ENCODE results near the gene KCNQ4. TPM values are rescaled to one million over a fixed set of nuclear protein-coding genes. Genes with fewer than 3 reads are reported as not detected.

The KCNQ4 gene
- total and polyA plus RNA-seq, 12 donors, result 1.0 to 3.4 (median 2.1) TPM

DNA sequence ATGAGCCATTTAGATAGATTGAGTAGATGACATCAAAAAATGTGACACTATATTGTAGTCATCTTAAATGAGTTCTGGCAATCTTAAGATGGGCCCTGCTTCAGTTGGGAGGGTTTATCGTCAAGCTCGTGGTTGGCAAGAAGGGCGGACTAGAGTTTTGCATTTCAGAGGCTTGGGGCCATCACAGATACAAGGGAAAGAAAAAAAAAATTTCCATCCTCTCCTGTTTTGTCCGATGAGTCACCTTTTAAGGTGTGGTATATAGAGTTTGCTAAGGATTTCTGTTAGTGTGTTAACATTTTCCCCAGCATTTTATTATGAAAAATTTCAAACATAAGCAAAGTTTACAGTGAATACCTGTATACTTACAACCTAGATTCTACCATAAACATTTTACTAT lies 31.8 kb upstream of the KCNQ4 start:
- Histone ChIP-seq H3K36me3 (peaks cover 0 to 100% (median 59%) of the 10 kb centered on the region in 9 donors), H3K27ac (no peak overlapping the region), H3K4me3 (no peak overlapping the region), H3K9me3 (no peaks in the 10 kb centered on the region), H3K27me3 (no peaks in the 10 kb centered on the region), H3K4me1 (peaks cover 0 to 41% (median 14%) of the 10 kb centered on the region in 9 donors)
- intact Hi-C loops (cut with DNase I), result no loop called here
- 70 to 84% methylated on average over 4 of the region's 4 CpGs for WGBS, 2 donors
- ATAC-seq (no peak), DNase-seq (no peak)
- TF ChIP-seq, protein P1, sequence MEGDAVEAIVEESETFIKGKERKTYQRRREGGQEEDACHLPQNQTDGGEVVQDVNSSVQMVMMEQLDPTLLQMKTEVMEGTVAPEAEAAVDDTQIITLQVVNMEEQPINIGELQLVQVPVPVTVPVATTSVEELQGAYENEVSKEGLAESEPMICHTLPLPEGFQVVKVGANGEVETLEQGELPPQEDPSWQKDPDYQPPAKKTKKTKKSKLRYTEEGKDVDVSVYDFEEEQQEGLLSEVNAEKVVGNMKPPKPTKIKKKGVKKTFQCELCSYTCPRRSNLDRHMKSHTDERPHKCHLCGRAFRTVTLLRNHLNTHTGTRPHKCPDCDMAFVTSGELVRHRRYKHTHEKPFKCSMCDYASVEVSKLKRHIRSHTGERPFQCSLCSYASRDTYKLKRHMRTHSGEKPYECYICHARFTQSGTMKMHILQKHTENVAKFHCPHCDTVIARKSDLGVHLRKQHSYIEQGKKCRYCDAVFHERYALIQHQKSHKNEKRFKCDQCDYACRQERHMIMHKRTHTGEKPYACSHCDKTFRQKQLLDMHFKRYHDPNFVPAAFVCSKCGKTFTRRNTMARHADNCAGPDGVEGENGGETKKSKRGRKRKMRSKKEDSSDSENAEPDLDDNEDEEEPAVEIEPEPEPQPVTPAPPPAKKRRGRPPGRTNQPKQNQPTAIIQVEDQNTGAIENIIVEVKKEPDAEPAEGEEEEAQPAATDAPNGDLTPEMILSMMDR (IDR thresholded peaks at IDR 0.05), result no peak

DNA sequence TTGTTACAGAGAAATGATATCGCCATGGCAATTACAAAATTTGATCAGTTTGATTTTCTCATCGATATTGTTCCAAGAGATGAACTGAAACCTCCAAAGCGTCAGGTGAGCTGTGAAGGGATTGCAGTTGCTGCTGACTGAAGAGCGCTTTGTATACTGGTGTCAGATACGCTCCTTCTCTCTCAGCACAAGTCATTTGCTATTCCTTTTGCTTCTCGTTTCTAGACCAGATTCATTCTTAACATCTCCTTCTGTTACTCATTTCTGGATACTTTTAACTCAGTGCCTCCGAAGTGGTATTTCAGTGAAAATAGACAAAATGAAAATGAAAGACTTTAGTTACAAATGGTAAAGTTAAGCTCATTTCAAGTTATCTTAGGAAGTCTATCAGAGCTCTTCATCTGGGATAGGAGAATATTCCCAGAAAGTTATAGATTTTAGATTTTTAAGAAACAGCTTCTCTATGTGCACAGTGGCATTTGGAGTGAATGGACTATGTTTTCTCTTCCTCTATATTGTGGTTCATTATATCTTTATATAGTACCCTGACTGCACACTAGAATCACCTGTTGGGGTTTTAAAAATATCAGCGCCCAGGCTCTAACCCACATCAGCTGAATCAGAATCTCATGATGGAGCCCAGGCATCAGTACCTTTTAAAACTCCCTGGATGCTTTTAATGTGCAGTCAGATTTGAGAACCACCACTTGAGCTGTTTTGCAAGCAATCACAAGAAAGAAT lies 30.3 kb upstream of the KCNQ4 start:
- Histone ChIP-seq H3K4me3 (no peak overlapping the region), H3K36me3 (peaks cover 0 to 100% (median 72%) of the 10 kb centered on the region in 9 donors), H3K9me3 (no peaks in the 10 kb centered on the region), H3K4me1 (peaks cover 0 to 38% (median 13%) of the 10 kb centered on the region in 9 donors), H3K27me3 (no peaks in the 10 kb centered on the region), H3K27ac (no peak overlapping the region)
- intact Hi-C loops (cut with DNase I), result no loop called here
- TF ChIP-seq, protein P1 (IDR thresholded peaks at IDR 0.05), result no peak
- DNase-seq, result no peak
- 90 to 91% methylated on average over 8 of the region's 8 CpGs for WGBS, 2 donors
- no peak for ATAC-seq

DNA sequence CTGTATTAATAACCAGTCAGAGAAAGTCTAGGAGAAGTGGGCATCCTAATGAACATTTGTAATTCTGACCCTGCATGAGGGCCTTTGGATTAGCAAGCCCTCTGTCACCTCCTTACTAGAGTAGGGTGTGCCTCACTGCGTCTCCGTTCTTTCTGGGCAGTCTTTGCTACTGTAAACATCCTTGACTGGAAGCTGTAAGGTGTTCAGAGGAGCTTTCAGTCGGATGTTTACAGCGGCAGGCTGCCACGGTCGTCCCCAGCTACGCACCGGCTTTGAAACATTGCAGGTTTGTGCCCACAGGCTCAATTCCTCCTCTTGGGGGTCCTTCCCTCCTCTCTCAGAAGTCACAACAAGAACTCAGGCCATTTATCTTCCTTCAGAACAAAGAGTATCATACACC lies 29.4 kb upstream of the KCNQ4 start:
- no peak overlapping the region for H3K4me3 ChIP-seq
- no peaks in the 10 kb centered on the region for H3K27me3 ChIP-seq
- peak overlapping the region in 1 of 10 donors; percentile 48 for H3K27ac ChIP-seq
- WGBS, 2 donors, result 86 to 91% methylated on average over 8 of the region's 8 CpGs
- H3K36me3 ChIP-seq, result peaks cover 0 to 100% (median 73%) of the 10 kb centered on the region in 9 donors
- no peak for ATAC-seq
- H3K4me1 ChIP-seq, result peaks cover 0 to 35% (median 17%) of the 10 kb centered on the region in 9 donors
- H3K9me3 ChIP-seq, result no peaks in the 10 kb centered on the region
- TF ChIP-seq, protein P1 (IDR thresholded peaks at IDR 0.05), result no peak
- intact Hi-C loops (cut with DNase I), result no loop called here
- DNase-seq, result no peak

DNA sequence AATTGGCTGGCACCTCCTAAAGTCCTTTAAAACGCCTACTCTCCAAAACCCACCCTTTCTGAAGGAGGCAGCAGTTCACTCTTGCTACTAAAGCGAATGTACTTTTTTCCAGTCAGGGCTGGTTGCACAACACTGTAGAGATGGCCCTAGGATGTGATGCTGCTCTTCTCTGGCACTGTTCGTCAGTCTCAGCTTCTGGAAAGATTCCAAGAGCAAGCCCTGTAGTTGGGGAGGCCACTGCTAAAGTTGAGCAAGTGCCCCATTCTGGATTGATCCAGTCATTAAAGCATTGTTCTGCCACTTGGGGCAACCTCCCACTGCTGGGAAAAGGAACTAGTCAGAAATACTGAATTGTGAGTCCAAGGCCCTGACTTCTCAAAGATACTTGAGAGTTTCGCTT lies 28.5 kb upstream of the KCNQ4 start:
- H3K4me3 ChIP-seq, result no peak overlapping the region
- intact Hi-C loops (cut with DNase I), result loop anchor here in 1 of 10 donors (5.0 kb wide), 1 partner anchor 43 kb away; no protein-coding TSS in a partner anchor
- H3K36me3 ChIP-seq, result peaks cover 0 to 100% (median 73%) of the 10 kb centered on the region in 9 donors
- no peaks in the 10 kb centered on the region for H3K27me3 ChIP-seq
- H3K9me3 ChIP-seq, result no peaks in the 10 kb centered on the region
- WGBS, 2 donors, result 66 to 69% methylated on average over 4 of the region's 4 CpGs
- TF ChIP-seq, protein P1 (IDR thresholded peaks at IDR 0.05), result no peak
- peaks cover 0 to 29% (median 17%) of the 10 kb centered on the region in 9 donors for H3K4me1 ChIP-seq
- ATAC-seq, result peak in 6 of 8 donors; percentile 32 to 77 (median 57)
- H3K27ac ChIP-seq, result peak overlapping the region in 4 of 10 donors; percentile 11 to 48 (median 20)
- no peak for DNase-seq
